ENCODE data around the gene VAPB.

- no peak for TF ChIP-seq CTCF (IDR thresholded peaks at IDR 0.05)
- no peak for TF ChIP-seq POLR2A (IDR thresholded peaks at IDR 0.05)
- TF ChIP-seq EP300 (IDR thresholded peaks at IDR 0.05) = no peak
These were observed 13.3 kb downstream of the VAPB start for GRCh38 chr20:58402305-58402704.
